SHP77 (cell line): Measurements from ENCODE around the gene SLC2A4RG.

Source experiments
- DNase-seq, 2 experiments: peaks; one replicate each; lab custom pipeline; 2025; lab: John Stamatoyannopoulos, UW

The SLC2A4RG gene

GRCh38 chr20:63741354-63741675 lies 1.7 kb downstream of the SLC2A4RG start:
- no peak for DNase-seq

DNA sequence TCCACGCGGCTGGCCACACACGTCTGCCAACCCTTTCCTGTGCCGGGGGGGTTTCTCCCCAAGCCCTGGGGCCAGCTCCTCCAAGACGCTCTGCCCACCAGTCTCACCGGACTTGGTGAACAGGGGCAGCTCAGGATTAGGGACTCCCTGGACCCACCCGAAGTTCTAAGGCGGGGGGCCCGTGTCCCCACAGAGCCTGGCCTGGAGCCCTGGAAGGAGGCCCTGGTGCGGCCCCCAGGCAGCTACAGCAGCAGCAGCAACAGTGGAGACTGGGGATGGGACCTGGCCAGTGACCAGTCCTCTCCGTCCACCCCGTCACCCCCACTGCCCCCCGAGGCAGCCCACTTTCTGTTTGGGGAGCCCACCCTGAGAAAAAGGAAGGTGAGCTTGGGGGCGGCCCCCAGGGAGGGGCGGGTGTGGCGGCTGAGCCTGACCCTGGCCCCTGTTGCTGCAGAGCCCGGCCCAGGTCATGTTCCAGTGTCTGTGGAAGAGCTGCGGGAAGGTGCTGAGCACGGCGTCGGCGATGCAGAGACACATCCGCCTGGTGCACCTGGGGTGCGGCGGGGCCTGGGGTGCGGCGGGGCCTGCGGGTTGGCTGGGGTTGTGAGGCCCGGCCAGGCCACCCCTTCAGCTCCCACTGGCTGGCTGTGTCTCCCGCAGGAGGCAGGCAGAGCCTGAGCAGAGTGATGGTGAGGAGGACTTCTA lies 2.3 kb downstream of the SLC2A4RG start:
- DNase-seq: no peak

- no peak for DNase-seq
Observed at GRCh38 chr20:63742381-63743024, 2.9 kb downstream of the SLC2A4RG start.

- no peak for DNase-seq
Observed at GRCh38 chr20:63743210-63743970, 3.8 kb downstream of the SLC2A4RG start.

DNA sequence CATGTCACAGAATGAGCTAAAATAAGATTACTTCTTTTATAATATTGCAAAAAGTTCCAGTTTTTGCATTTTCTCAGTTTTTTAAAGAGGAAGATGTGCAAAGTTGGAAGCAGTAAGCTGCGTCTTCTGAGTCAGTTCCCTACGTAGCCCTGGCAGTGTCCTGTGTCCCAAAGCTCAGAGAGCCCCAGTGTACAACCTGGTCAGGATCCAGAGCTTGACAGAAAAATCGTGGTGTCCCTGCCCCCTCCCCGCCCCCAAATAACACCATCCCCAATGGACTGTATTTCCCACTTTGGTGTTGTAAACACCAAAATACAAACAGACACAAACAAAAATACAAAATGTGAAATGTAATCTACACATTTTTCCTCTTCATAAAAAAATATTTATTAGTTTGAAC lies 4.6 kb downstream of the SLC2A4RG start:
- DNase-seq: no peak

- no peak for DNase-seq
Observed at GRCh38 chr20:63744574-63745423, 5.2 kb downstream of the SLC2A4RG start.

- DNase-seq: no peak
Observed at GRCh38 chr20:63745424-63745805, 5.8 kb downstream of the SLC2A4RG start.

DNA sequence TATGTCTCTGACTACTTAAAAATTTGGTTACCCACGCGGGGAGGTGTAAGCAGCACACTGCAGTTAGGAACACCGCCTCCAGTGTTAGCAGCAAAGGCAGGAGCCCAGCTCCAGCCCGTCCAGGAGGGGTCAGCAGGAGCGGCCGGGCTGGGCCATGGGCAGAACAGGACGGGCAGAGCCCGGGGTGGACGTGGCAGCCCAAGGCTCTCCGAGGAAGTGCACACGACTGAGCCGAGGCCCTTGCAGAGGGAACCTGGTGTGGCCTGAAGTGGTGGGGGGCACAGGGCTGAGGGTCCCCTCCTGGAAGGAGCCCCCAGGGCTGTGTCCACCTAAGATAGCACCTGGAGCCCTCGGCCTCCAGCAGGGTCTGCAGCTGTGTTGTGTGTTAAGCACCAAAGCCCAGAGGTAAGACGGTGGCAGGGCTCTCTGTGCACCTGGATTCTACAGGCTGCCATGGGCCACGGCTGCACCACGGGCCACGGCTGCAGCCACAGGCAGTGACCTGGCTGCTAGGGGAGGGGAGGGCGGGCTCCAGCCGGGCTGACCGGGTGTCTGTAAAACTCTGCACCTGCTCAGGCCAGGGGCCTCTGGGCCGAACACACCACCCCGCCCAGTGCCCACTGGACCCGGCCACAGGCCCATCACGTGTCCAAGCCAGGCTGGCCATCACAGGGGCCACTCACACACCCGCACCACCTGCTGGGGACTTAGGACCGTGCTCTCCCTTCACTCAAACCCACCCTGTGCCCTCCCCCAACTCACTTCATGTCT lies 6.6 kb downstream of the SLC2A4RG start:
- no peak for DNase-seq

GRCh38 chr20:63746751-63747315 lies 7.3 kb downstream of the SLC2A4RG start:
- no peak for DNase-seq

- no peak for DNase-seq
Observed at GRCh38 chr20:63747622-63748069, 8.1 kb downstream of the SLC2A4RG start.

GRCh38 chr20:63748070-63748933 lies 8.7 kb downstream of the SLC2A4RG start:
- no peak for DNase-seq

- DNase-seq: no peak
Observed at GRCh38 chr20:63748934-63749270, 9.3 kb downstream of the SLC2A4RG start.

- no peak for DNase-seq
Observed at GRCh38 chr20:63749597-63750508, 10.3 kb downstream of the SLC2A4RG start.

GRCh38 chr20:63750807-63751470 lies 11.4 kb downstream of the SLC2A4RG start:
- no peak for DNase-seq

DNA sequence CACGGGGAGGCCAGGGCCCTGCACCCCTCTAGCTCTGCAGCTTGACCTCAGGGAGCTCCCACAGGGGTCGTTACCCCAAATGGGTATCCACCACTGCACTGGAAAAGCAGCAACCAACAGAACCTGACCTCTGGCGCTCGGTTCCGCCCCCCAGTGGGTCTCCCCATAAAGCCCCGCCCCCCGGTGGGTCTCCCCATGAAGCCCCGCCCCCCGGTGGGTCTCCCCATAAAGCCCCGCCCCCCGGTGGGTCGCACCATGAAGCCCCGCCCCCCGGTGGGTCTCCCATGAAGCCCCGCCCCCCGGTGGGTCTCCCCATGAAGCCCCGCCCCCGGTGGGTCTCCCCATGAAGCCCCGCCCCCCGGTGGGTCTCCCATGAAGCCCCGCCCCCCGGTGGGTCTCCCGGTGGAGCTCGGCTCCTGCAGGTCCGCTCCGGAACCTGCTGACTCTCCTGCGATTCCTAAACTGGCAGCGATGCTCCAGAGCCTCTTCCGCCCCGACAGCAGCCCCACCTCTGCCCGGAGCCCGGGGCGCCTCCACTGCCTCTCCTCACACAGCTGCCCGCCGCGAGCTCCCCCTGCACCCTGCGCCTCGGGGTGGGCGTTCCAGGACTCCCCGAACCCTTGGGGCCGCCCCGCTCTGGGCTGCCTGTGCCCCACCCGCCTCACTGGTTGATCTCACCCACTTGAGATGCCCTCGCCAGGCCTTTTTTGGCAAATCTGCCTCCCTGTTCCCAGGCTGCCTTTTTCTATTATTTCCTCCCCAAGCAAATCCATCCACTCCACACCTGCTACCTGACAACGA lies 12.1 kb downstream of the SLC2A4RG start:
- peak in 1 of 2 experiments; percentile 32 for DNase-seq

GRCh38 chr20:63752411-63753101 lies 13.0 kb downstream of the SLC2A4RG start:
- DNase-seq: no peak

DNA sequence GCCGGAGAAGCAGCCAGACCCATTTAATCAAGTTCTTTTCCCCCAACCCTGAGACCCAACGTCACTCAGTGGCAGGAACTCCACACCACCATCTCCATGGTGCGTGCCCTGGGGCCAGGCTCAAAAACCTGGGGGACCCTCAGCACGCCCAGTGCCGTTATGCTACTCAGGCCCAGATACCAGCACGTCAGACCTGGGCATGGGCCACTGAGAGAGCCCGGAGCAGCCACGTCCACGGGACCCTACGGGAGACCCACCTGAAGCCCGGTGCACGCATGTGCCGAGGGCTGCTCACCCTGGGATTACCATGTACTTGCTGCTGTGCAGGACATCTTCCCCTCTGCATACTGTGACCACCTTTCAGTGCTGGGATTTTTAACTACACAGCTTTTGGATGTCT lies 13.8 kb downstream of the SLC2A4RG start:
- DNase-seq: no peak
